HEK293 (cell line): Measurements from ENCODE around the gene ATF6.

ENCODE experiments used
- BCL11A ChIP-seq: fragments of 450-650 bp; formaldehyde crosslinking; IDR thresholded peaks from 2 replicates; pipeline ENCODE4 v1.5.1; 2016; ENCODE audit warnings: low read depth, missing biosample characterization, missing genetic modification characterization
- CTCF ChIP-seq: fragments of 450-650 bp; formaldehyde crosslinking; IDR thresholded peaks from 2 replicates; pipeline ENCODE4 v1.5.1; 2016; ENCODE audit warnings: missing biosample characterization, missing genetic modification characterization
- MYNN ChIP-seq: fragments of 450-650 bp; formaldehyde crosslinking; IDR thresholded peaks from 2 replicates; pipeline ENCODE4 v1.5.1; 2016; ENCODE audit warnings: missing biosample characterization, missing genetic modification characterization, borderline replicate concordance
- SETDB1 ChIP-seq: IDR thresholded peaks from one replicate; pipeline ENCODE4 v1.6.1; 2017; ENCODE audit warnings: mild to moderate bottlenecking, low read length, moderate library complexity, mixed read lengths; ENCODE audit not compliant: insufficient read length
- ZBTB7A ChIP-seq: fragments of 450-650 bp; formaldehyde crosslinking; IDR thresholded peaks from 2 replicates; pipeline ENCODE4 v1.5.1; 2016; ENCODE audit warnings: low read depth, missing biosample characterization, missing genetic modification characterization
- ZNF10 ChIP-seq: fragments of 450-650 bp; formaldehyde crosslinking; IDR thresholded peaks from 2 replicates; pipeline ENCODE4 v1.5.1; 2017; ENCODE audit warnings: missing biosample characterization, missing genetic modification characterization
- ZNF449 ChIP-seq: fragments of 450-650 bp; formaldehyde crosslinking; IDR thresholded peaks from 2 replicates; pipeline ENCODE4 v1.5.1; 2017; ENCODE audit warnings: missing biosample characterization, mild to moderate bottlenecking, missing genetic modification characterization, moderate library complexity
- ZSCAN30 ChIP-seq: fragments of 450-650 bp; IDR thresholded peaks from 2 replicates; pipeline ENCODE4 v1.5.1; 2018; ENCODE audit warnings: missing biosample characterization, mild to moderate bottlenecking, missing genetic modification characterization, moderate library complexity

- no peak for TF ChIP-seq SETDB1
- no peak for TF ChIP-seq ZBTB7A (tag by site-specific recombination)
- TF ChIP-seq CTCF (tag by site-specific recombination) = no peak
- no peak for TF ChIP-seq MYNN (tag by site-specific recombination)
- TF ChIP-seq ZSCAN30 (tag by site-specific recombination) = no peak
- TF ChIP-seq ZNF10 (tag by site-specific recombination) = no peak
- no peak for TF ChIP-seq BCL11A (tag by site-specific recombination)
- TF ChIP-seq ZNF449 (tag by site-specific recombination) = no peak
These were observed 18.8 kb downstream of the ATF6 start for GRCh38 chr1:161784968-161785367.
